ENCODE measurements around the gene ZNRF4.

Gene ZNRF4

DNA sequence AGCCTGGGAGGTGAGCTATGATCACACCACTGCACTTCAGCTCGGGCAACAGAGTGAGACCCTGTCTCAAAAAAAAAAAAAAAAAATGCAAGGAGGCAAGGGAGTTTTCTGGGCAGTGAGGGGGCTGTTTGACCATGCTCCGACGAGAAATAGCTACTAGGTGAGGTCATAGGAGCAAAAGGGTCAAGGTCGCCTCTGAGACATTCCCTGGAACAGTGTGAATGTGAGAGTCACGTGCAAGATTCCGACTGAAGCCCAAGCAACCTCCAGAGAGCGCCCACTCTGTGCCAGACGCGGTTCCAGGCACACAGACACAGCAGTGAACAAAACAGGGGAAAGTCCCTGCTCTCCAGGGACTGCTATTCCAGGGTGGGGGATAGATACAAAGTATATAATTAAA lies 2.5 kb downstream of the ZNRF4 start:
- H3K27me3 ChIP-seq (ENCODE audit: low read length), result no peaks in the 10 kb centered on the region
- no peaks in the 10 kb centered on the region for H3K9me3 ChIP-seq (ENCODE audit: insufficient read depth, low read length)
- no peak overlapping the region for H3K4me3 ChIP-seq (ENCODE audit: insufficient read depth, low read length, poor library complexity, severe bottlenecking)
- H2AFZ ChIP-seq (ENCODE audit: low read depth, low read length, severe bottlenecking), result no peak overlapping the region
- no peaks in the 10 kb centered on the region for H3K79me2 ChIP-seq (ENCODE audit: insufficient read depth, low read length)
- H3K36me3 ChIP-seq (ENCODE audit: low read length), result no peaks in the 10 kb centered on the region
- no peak overlapping the region for H3K9ac ChIP-seq (ENCODE audit: low read length)
- H3K27ac ChIP-seq (ENCODE audit: low read depth, low read length), result no peak overlapping the region
- H3K4me2 ChIP-seq (ENCODE audit: low read depth, low read length, poor library complexity, severe bottlenecking), result no peak overlapping the region
- no peak for TF ChIP-seq EZH2phosphoT487 (conservative IDR thresholded peaks at IDR 0.05; ENCODE audit: low read length)
- TF ChIP-seq, protein P1, sequence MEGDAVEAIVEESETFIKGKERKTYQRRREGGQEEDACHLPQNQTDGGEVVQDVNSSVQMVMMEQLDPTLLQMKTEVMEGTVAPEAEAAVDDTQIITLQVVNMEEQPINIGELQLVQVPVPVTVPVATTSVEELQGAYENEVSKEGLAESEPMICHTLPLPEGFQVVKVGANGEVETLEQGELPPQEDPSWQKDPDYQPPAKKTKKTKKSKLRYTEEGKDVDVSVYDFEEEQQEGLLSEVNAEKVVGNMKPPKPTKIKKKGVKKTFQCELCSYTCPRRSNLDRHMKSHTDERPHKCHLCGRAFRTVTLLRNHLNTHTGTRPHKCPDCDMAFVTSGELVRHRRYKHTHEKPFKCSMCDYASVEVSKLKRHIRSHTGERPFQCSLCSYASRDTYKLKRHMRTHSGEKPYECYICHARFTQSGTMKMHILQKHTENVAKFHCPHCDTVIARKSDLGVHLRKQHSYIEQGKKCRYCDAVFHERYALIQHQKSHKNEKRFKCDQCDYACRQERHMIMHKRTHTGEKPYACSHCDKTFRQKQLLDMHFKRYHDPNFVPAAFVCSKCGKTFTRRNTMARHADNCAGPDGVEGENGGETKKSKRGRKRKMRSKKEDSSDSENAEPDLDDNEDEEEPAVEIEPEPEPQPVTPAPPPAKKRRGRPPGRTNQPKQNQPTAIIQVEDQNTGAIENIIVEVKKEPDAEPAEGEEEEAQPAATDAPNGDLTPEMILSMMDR (IDR thresholded peaks at IDR 0.05; ENCODE audit: insufficient read depth, low read length, poor library complexity, severe bottlenecking), result no peak
- no peaks in the 10 kb centered on the region for H4K20me1 ChIP-seq (ENCODE audit: low read depth, low read length)
- no peaks in the 10 kb centered on the region for H3K9me2 ChIP-seq (replicated peaks; ENCODE audit: insufficient read depth, low read length)
- no peaks in the 10 kb centered on the region for H3F3A ChIP-seq (ENCODE audit: insufficient read depth)

DNA sequence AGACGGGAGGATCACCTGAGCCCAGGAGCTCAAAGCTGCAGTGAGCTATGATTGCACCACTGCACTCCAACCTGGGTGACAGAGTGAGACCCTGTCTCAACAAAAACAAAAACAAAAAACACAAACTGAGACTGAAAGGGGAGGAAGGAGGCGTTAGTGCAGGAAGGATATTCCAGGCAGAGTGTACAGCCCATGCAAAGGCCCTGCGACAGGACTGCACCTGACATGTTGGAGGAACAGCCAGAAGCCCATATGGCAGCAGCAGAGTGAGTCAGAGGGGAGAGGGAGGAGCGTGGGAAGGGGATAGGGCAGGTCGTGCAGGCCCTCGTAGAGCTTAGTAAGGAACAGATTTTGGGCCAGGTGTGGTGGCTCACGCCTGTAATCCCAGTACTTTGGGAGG lies 3.2 kb downstream of the ZNRF4 start:
- H3K4me2 ChIP-seq (ENCODE audit: low read depth, low read length, poor library complexity, severe bottlenecking), result no peak overlapping the region
- H3K9ac ChIP-seq (ENCODE audit: low read length), result no peak overlapping the region
- H3K27ac ChIP-seq (ENCODE audit: low read depth, low read length), result no peak overlapping the region
- H3K9me3 ChIP-seq (ENCODE audit: insufficient read depth, low read length), result no peaks in the 10 kb centered on the region
- H3K4me3 ChIP-seq (ENCODE audit: insufficient read depth, low read length, poor library complexity, severe bottlenecking), result no peak overlapping the region
- no peaks in the 10 kb centered on the region for H3K79me2 ChIP-seq (ENCODE audit: insufficient read depth, low read length)
- no peaks in the 10 kb centered on the region for H4K20me1 ChIP-seq (ENCODE audit: low read depth, low read length)
- no peaks in the 10 kb centered on the region for H3F3A ChIP-seq (ENCODE audit: insufficient read depth)
- H3K9me2 ChIP-seq (replicated peaks; ENCODE audit: insufficient read depth, low read length), result no peaks in the 10 kb centered on the region
- H2AFZ ChIP-seq (ENCODE audit: low read depth, low read length, severe bottlenecking), result no peak overlapping the region
- TF ChIP-seq EZH2phosphoT487 (conservative IDR thresholded peaks at IDR 0.05; ENCODE audit: low read length), result no peak
- TF ChIP-seq, protein P1 (IDR thresholded peaks at IDR 0.05; ENCODE audit: insufficient read depth, low read length, poor library complexity, severe bottlenecking), result no peak
- no peaks in the 10 kb centered on the region for H3K27me3 ChIP-seq (ENCODE audit: low read length)
- no peaks in the 10 kb centered on the region for H3K36me3 ChIP-seq (ENCODE audit: low read length)

GRCh38 chr19:5459360-5459759 lies 4.1 kb downstream of the ZNRF4 start:
- H4K20me1 ChIP-seq (ENCODE audit: low read depth, low read length), result no peaks in the 10 kb centered on the region
- H3K27ac ChIP-seq (ENCODE audit: low read depth, low read length), result no peak overlapping the region
- no peaks in the 10 kb centered on the region for H3K27me3 ChIP-seq (ENCODE audit: low read length)
- no peaks in the 10 kb centered on the region for H3K9me2 ChIP-seq (replicated peaks; ENCODE audit: insufficient read depth, low read length)
- no peaks in the 10 kb centered on the region for H3F3A ChIP-seq (ENCODE audit: insufficient read depth)
- H3K36me3 ChIP-seq (ENCODE audit: low read length), result no peaks in the 10 kb centered on the region
- TF ChIP-seq, protein P1 (IDR thresholded peaks at IDR 0.05; ENCODE audit: insufficient read depth, low read length, poor library complexity, severe bottlenecking), result no peak
- no peak for TF ChIP-seq EZH2phosphoT487 (conservative IDR thresholded peaks at IDR 0.05; ENCODE audit: low read length)
- H3K9me3 ChIP-seq (ENCODE audit: insufficient read depth, low read length), result no peaks in the 10 kb centered on the region
- no peak overlapping the region for H3K4me3 ChIP-seq (ENCODE audit: insufficient read depth, low read length, poor library complexity, severe bottlenecking)
- H2AFZ ChIP-seq (ENCODE audit: low read depth, low read length, severe bottlenecking), result no peak overlapping the region
- H3K9ac ChIP-seq (ENCODE audit: low read length), result no peak overlapping the region
- H3K4me2 ChIP-seq (ENCODE audit: low read depth, low read length, poor library complexity, severe bottlenecking), result no peak overlapping the region
- no peaks in the 10 kb centered on the region for H3K79me2 ChIP-seq (ENCODE audit: insufficient read depth, low read length)

Measured in SU-DHL-6 (cell line).